Measurements from ENCODE around the gene IFRD2.

- TF ChIP-seq, protein P1, sequence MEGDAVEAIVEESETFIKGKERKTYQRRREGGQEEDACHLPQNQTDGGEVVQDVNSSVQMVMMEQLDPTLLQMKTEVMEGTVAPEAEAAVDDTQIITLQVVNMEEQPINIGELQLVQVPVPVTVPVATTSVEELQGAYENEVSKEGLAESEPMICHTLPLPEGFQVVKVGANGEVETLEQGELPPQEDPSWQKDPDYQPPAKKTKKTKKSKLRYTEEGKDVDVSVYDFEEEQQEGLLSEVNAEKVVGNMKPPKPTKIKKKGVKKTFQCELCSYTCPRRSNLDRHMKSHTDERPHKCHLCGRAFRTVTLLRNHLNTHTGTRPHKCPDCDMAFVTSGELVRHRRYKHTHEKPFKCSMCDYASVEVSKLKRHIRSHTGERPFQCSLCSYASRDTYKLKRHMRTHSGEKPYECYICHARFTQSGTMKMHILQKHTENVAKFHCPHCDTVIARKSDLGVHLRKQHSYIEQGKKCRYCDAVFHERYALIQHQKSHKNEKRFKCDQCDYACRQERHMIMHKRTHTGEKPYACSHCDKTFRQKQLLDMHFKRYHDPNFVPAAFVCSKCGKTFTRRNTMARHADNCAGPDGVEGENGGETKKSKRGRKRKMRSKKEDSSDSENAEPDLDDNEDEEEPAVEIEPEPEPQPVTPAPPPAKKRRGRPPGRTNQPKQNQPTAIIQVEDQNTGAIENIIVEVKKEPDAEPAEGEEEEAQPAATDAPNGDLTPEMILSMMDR (IDR thresholded peaks at IDR 0.05), result no peak
- no peak for TF ChIP-seq POLR2A (IDR thresholded peaks at IDR 0.05)
These were observed 27.1 kb upstream of the IFRD2 start for GRCh38 chr3:50319181-50319893.

Measured in testis (tissue), 2 donors.